OCI-LY3 (cell line): ENCODE measurements around the gene SPPL3.

Source experiments
- CTCF ChIP-seq: fragments of 200-600, 300-600 bp; sonication (generic); IDR thresholded peaks from 2 replicates; pipeline ENCODE4 v1.5.1; 2014; ENCODE audit warnings: antibody characterized with exemption, low read length, low read depth
- EZH2phosphoT487 ChIP-seq: fragments of 200-600 bp; shearing (Covaris generic); IDR thresholded peaks from 2 replicates; pipeline ENCODE4 v1.6.1; 2018; ENCODE audit warnings: antibody characterized with exemption, mixed run types, low read depth

GRCh38 chr12:120835657-120836056 lies 68.5 kb downstream of the SPPL3 start:
- TF ChIP-seq EZH2phosphoT487: no peak
- no peak for TF ChIP-seq CTCF
